ENCODE results near the gene MLH3.
"Not testable (repeated sequence)": the region's sequence is repeated elsewhere in the genome, so short reads cannot be mapped to it uniquely, and the experiment has no call there.

MLH3 gene

DNA sequence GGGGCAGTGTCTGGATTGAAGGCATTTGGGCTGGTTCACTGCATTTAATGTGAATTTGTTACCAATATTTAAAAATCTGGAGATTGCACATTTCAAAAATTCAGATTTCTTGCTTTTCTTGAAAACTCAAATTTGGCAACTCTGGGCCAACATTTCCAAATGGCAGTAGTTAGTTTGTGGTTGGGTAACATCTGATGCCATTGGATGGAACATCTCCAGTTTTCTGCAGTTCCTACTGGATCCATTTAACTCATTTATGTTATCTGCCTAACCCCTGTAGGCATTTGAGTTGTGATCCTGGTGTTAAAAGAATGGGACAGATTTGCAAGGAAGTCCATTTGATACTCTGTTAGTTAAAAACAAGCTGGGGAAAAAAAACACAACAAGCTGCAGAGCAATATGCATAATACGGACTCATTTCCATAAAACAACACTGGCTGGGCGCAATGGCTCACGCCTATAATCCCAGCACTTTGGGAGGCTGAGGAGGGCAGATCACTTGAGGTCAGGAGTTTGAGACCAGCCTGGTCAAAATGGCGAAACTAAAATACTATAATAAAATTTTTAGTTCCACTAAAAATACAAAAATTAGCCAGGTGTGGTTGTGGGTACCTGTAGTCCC, 40.7 kb downstream of the MLH3 start:
- Histone ChIP-seq H3K4me1 (ENCODE audit: control insufficient read depth, insufficient read depth, low read length, poor library complexity, severe bottlenecking) (peaks cover 17% of the 10 kb centered on the region), H3K36me3 (ENCODE audit: control insufficient read depth, insufficient read depth, low read length) (peaks cover 74% of the 10 kb centered on the region), H3K4me3 (ENCODE audit: extremely low read depth, insufficient read depth, low read length, poor library complexity, severe bottlenecking) (no peak overlapping the region), H3K27ac (ENCODE audit: low read depth, low read length, severe bottlenecking) (no peak overlapping the region), H3K9me3 (ENCODE audit: control insufficient read depth, low read length) (no peaks in the 10 kb centered on the region)
- 100% methylated on average over 1 of the region's 4 CpGs; no CpG with 5 or more reads in 1 of the 2 experiments for WGBS, 2 experiments (ENCODE audit: insufficient coverage in 2 of 2)

DNA sequence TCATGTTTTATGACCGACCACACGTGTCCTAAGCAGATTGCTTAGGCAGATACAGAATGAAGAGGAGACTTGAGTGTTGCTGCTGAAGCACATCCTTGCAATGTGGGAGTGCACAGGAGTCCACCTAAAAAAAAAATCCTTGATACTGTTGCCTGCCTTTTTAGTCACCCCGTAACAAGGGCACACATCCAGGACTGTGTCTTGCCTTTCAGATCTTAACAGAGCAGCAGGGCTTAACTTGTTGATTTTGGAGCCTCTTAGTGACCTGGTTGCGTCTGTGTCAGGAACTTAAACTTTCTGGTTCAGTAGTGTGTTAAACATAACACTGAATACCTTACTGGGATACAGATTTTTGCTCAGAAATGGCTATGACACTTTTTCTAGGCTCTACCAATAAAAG, 42.1 kb downstream of the MLH3 start:
- Histone ChIP-seq H3K9me3 (ENCODE audit: control insufficient read depth, low read length) (no peaks in the 10 kb centered on the region), H3K36me3 (ENCODE audit: control insufficient read depth, insufficient read depth, low read length) (peaks cover 73% of the 10 kb centered on the region), H3K4me1 (ENCODE audit: control insufficient read depth, insufficient read depth, low read length, poor library complexity, severe bottlenecking) (peaks cover 17% of the 10 kb centered on the region), H3K4me3 (ENCODE audit: extremely low read depth, insufficient read depth, low read length, poor library complexity, severe bottlenecking) (no peak overlapping the region), H3K27ac (ENCODE audit: low read depth, low read length, severe bottlenecking) (no peak overlapping the region)
- WGBS, 2 experiments (ENCODE audit: insufficient coverage in 2 of 2), result 100% methylated on average over 3 to 4 of the region's 4 CpGs

DNA sequence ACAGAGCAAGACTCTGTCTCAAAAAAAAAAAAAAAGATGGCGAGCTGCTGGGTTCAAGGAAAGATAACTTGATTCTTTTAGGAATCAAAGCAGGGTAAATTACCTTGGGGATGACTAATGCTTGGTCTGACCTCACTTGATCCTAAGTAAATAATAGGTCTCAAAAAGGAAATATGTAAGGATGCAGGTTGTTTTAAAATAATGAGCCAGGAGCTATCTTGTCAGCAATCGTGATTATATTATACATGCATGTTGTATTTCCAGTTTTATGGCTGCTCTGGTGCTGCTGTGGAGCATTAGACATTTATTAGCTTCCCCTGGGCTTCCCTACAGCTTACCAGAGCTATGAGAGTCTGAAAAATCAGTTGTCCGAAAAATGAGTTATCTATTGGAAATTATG, 45.9 kb downstream of the MLH3 start:
- Histone ChIP-seq H3K9me3 (ENCODE audit: control insufficient read depth, low read length) (peaks cover 10% of the 10 kb centered on the region), H3K4me3 (ENCODE audit: extremely low read depth, insufficient read depth, low read length, poor library complexity, severe bottlenecking) (no peak overlapping the region), H3K36me3 (ENCODE audit: control insufficient read depth, insufficient read depth, low read length) (peaks cover 66% of the 10 kb centered on the region), H3K27ac (ENCODE audit: low read depth, low read length, severe bottlenecking) (no peak overlapping the region), H3K4me1 (ENCODE audit: control insufficient read depth, insufficient read depth, low read length, poor library complexity, severe bottlenecking) (peaks cover 5% of the 10 kb centered on the region)
- WGBS, 2 experiments (ENCODE audit: insufficient coverage in 2 of 2), result 83 to 100% methylated on average over 1 to 2 of the region's 3 CpGs

DNA sequence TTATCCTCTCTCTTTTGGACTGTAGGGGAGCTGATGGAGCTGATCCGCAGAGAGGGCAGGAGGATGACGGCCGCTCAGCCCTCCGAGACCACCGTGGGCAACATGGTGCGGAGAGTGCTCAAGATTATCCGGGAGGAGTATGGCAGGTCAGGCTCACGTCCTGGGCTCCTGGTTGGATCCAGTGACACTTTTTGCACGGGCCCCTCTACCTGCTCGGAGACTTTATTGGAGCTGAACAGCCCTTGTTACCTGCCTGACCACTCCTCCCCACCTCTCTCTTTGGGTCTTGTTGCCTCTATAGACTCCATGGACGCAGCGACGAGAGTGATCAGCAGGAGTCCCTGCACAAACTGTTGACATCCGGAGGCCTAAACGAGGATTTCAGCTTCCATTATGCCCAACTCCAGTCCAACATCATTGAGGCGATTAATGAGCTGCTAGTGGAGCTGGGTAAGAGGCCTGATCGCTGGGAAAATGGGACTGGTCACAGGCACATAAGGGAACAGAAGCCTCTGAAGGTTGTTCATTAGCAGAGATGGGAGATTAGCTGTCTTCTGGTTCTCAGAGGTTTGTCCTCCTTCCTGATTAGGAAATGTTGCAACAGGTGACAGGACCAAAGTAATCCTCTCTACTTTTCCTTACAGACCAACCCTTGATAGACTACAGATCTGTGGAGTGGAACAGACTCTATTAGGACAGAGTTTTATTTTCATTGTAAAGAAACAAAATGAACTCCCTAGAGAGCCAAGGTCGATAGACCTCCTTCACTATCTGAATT, 47.8 kb downstream of the MLH3 start:
- Histone ChIP-seq H3K4me1 (ENCODE audit: control insufficient read depth, insufficient read depth, low read length, poor library complexity, severe bottlenecking) (peaks cover 5% of the 10 kb centered on the region), H3K36me3 (ENCODE audit: control insufficient read depth, insufficient read depth, low read length) (peaks cover 47% of the 10 kb centered on the region), H3K9me3 (ENCODE audit: control insufficient read depth, low read length) (peaks cover 10% of the 10 kb centered on the region), H3K27ac (ENCODE audit: low read depth, low read length, severe bottlenecking) (peak overlapping the region; percentile 85), H3K4me3 (ENCODE audit: extremely low read depth, insufficient read depth, low read length, poor library complexity, severe bottlenecking) (peak overlapping the region; percentile 79)
- WGBS, 2 experiments (ENCODE audit: insufficient coverage in 2 of 2), result 6 to 20% methylated on average over 11 to 16 of the region's 18 CpGs

DNA sequence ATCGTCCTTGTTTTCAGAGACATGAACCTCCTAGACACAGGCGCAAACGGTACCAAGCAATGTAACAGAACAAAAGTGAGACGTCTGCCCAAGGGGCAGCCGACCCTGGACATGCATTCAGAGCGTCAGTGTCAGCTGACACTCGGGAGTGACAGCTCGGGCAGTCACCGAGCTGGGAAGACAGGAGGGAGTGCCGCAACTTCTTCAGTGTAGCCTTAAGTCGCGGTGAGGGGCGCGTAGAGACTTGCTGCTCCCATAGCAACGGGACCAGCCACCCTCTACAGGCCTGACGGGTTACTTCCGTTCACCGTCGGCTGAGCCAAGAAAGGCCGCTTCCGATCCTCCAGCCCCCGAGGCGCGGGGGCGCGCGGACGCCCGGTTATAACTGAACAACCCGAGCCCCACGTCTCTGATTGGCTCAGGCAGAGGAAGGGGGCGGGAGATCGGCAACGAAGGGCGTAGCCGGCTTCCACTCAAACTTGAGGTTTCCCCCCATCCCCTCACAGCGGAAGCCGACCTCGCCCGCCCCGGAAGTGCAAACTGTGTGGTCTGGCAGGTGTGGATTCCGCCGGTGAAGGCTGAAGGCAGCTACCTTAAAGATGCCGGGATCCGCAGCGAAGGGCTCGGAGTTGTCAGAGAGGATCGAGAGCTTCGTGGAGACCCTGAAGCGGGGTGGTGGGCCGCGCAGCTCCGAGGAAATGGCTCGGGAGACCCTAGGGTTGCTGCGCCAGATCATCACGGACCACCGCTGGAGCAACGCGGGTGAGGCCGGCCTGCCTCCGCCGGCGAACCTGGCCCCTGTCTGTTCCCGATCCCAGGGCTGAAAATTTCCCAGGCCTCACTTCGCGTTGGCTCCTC, 48.6 kb downstream of the MLH3 start, which contains the start of gene EIF2B2:
EIF2B2 (plus strand) TSS at position 530 of the 858 bp plus-strand sequence; CDS start at position 600, 70 bp downstream.
- peak within 1 kb of the TSS; percentile 79 for H3K4me3 ChIP-seq (ENCODE audit: extremely low read depth, insufficient read depth, low read length, poor library complexity, severe bottlenecking)
- 1 to 2% methylated on average over 51 to 59 of the region's 66 CpGs for WGBS, 2 experiments (ENCODE audit: insufficient coverage in 2 of 2)
- peaks cover 39% of the 10 kb centered on the region for H3K36me3 ChIP-seq (ENCODE audit: control insufficient read depth, insufficient read depth, low read length)
- peaks cover 10% of the 10 kb centered on the region for H3K9me3 ChIP-seq (ENCODE audit: control insufficient read depth, low read length)
- peak within 1 kb of the TSS; percentile 85 for H3K27ac ChIP-seq (ENCODE audit: low read depth, low read length, severe bottlenecking)
- peaks cover 5% of the 10 kb centered on the region for H3K4me1 ChIP-seq (ENCODE audit: control insufficient read depth, insufficient read depth, low read length, poor library complexity, severe bottlenecking)

DNA sequence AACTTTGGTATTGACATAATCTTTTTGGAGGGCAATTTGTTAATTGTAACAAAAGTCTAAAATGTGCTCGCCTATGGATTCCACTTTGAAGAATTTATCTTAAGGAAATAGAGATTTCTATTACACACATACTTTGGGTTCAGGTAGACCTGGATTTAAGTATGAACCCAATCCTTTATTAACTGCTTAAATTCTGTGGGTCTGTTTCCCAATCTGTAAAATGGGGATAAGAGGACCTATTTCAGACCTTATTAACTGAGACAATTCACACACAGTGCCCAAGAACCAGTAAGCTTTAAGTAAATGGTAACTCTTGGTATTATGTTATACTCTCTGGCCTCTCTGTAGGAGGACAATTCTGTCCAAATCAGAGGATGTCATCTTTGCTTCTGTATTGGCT, 49.4 kb downstream of the MLH3 start:
- Histone ChIP-seq H3K36me3 (ENCODE audit: control insufficient read depth, insufficient read depth, low read length) (peaks cover 32% of the 10 kb centered on the region), H3K4me1 (ENCODE audit: control insufficient read depth, insufficient read depth, low read length, poor library complexity, severe bottlenecking) (peaks cover 5% of the 10 kb centered on the region), H3K27ac (ENCODE audit: low read depth, low read length, severe bottlenecking) (peak overlapping the region; percentile 85), H3K9me3 (ENCODE audit: control insufficient read depth, low read length) (peaks cover 10% of the 10 kb centered on the region), H3K4me3 (ENCODE audit: extremely low read depth, insufficient read depth, low read length, poor library complexity, severe bottlenecking) (peak overlapping the region; percentile 79)
- no CpG with 5 or more reads among the region's 1 CpG for WGBS, 2 experiments (ENCODE audit: insufficient coverage in 2 of 2)

DNA sequence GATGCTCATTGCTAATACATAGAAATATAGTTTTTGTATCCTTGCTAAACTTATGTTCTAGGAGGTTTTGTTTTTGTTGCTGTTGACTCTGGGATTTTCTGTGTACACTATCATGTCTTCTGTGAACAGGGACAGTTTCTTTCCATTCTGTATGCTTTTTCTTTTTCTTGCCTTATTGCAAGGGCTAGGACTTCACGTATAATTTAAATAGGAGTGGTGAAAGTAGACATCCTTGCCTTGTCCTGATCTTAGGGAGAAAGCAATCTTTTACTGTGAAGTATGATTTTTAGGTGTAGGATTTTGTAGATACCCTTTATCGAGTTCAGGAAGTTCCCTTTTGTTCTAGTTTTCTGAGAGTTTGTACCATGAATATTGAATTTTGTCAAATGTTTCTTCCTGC, 50.0 kb downstream of the MLH3 start:
- no peak overlapping the region for H3K4me3 ChIP-seq (ENCODE audit: extremely low read depth, insufficient read depth, low read length, poor library complexity, severe bottlenecking)
- H3K4me1 ChIP-seq (ENCODE audit: control insufficient read depth, insufficient read depth, low read length, poor library complexity, severe bottlenecking), result peaks cover 5% of the 10 kb centered on the region
- no peak overlapping the region for H3K27ac ChIP-seq (ENCODE audit: low read depth, low read length, severe bottlenecking)
- WGBS, 2 experiments (ENCODE audit: insufficient coverage in 2 of 2), result 100% methylated on average over 1 of the region's 2 CpGs
- peaks cover 25% of the 10 kb centered on the region for H3K36me3 ChIP-seq (ENCODE audit: control insufficient read depth, insufficient read depth, low read length)
- H3K9me3 ChIP-seq (ENCODE audit: control insufficient read depth, low read length), result peaks cover 10% of the 10 kb centered on the region

DNA sequence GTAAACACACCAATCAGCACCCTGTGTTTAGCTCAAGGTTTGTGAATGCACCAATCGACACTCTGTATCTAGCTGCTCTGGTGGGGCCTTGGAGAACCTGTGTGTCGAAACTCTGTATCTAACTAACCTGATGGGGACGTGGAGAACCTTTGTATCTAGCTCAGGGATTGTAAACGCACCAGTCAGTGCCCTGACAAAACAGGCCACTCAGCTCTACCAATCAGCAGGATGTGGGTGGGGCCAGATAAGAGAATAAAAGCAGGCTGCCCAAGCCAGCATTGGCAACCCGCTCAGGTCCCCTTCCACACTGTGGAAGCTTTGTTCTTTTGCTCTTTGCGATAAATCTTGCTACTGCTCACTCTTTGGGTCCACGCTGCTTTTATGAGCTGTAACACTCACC, 55.5 kb downstream of the MLH3 start:
- not testable (repeated sequence) for H3K36me3 ChIP-seq (ENCODE audit: control insufficient read depth, insufficient read depth, low read length); H3K4me1 ChIP-seq (ENCODE audit: control insufficient read depth, insufficient read depth, low read length, poor library complexity, severe bottlenecking); H3K9me3 ChIP-seq (ENCODE audit: control insufficient read depth, low read length); H3K27ac ChIP-seq (ENCODE audit: low read depth, low read length, severe bottlenecking); H3K4me3 ChIP-seq (ENCODE audit: extremely low read depth, insufficient read depth, low read length, poor library complexity, severe bottlenecking)
- WGBS, 2 experiments (ENCODE audit: insufficient coverage in 2 of 2), result no CpG with 5 or more reads among the region's 7 CpGs

DNA sequence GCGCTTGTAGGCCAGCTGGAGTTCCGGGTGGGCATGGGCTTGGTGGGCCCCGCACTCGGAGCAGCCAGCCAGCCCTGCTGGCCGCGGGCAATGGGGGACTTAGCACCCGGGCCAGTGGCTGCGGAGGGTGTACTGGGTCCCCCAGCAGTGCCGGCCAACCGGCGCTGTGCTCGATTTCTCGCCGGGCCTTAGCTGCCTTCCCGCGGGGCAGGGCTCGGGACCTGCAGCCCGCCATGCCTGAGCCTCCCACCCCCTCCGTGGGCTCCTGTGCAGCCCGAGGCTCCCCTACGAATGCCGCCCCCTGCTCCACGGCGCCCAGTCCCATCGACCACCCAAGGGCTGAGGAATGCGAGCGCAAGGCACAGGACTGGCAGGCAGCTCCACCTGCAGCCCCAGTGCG, 57.1 kb downstream of the MLH3 start:
- not testable (repeated sequence) for H3K9me3 ChIP-seq (ENCODE audit: control insufficient read depth, low read length); H3K27ac ChIP-seq (ENCODE audit: low read depth, low read length, severe bottlenecking); H3K36me3 ChIP-seq (ENCODE audit: control insufficient read depth, insufficient read depth, low read length); H3K4me1 ChIP-seq (ENCODE audit: control insufficient read depth, insufficient read depth, low read length, poor library complexity, severe bottlenecking); H3K4me3 ChIP-seq (ENCODE audit: extremely low read depth, insufficient read depth, low read length, poor library complexity, severe bottlenecking)
- 99% methylated on average over 14 to 16 of the region's 28 CpGs for WGBS, 2 experiments (ENCODE audit: insufficient coverage in 2 of 2)

DNA sequence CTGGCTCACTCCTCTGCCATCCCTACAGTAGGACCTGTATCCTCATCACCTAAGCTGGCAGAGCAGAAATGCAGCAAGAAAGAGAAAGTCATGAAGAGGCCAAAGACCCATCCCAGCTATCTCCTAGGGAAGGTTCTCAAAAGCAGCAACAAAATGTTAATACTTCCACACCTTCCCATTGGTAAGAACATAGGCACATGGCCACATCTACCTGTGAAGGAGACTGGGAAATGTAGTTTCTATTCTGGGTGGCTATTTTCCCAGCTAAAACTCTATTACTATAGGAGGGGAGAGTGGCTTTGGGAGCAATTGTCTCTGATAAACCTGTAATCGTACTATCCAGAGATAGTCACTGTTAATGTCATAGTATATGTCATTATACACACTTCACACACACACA, 62.3 kb downstream of the MLH3 start:
- Histone ChIP-seq H3K9me3 (ENCODE audit: control insufficient read depth, low read length) (no peaks in the 10 kb centered on the region), H3K36me3 (ENCODE audit: control insufficient read depth, insufficient read depth, low read length) (no peaks in the 10 kb centered on the region), H3K4me1 (ENCODE audit: control insufficient read depth, insufficient read depth, low read length, poor library complexity, severe bottlenecking) (peaks cover 24% of the 10 kb centered on the region), H3K4me3 (ENCODE audit: extremely low read depth, insufficient read depth, low read length, poor library complexity, severe bottlenecking) (no peak overlapping the region), H3K27ac (ENCODE audit: low read depth, low read length, severe bottlenecking) (no peak overlapping the region)
- no CpG with 5 or more reads among the region's 1 CpG for WGBS, 2 experiments (ENCODE audit: insufficient coverage in 2 of 2)

Data from mesodermal cell (in vitro differentiated cells).